IPS-NIHi7 (cell line): ENCODE measurements around the gene AGAP1.
"Not testable (repeated sequence)": the region's sequence is repeated elsewhere in the genome, so short reads cannot be mapped to it uniquely, and the experiment has no call there.

Experiments
- DNase-seq: peaks from one replicate; pipeline ENCODE4 v3.0.0; 2012; ENCODE audit warnings: mixed read lengths; ENCODE audit errors: extremely low spot score

Gene AGAP1

GRCh38 chr2:235734688-235735231, 240.9 kb downstream of the AGAP1 start:
- no peak for DNase-seq

- DNase-seq = no peak
These were observed 243.6 kb downstream of the AGAP1 start for GRCh38 chr2:235737396-235737795.

GRCh38 chr2:235737840-235738239, 244.0 kb downstream of the AGAP1 start:
- no peak for DNase-seq

GRCh38 chr2:235739704-235740415, 246.0 kb downstream of the AGAP1 start:
- no peak for DNase-seq

- DNase-seq = peak; percentile 65
These were observed 247.0 kb downstream of the AGAP1 start for GRCh38 chr2:235740821-235741220.

GRCh38 chr2:235744161-235744560, 250.3 kb downstream of the AGAP1 start:
- DNase-seq = no peak

GRCh38 chr2:235745597-235745996, 251.8 kb downstream of the AGAP1 start:
- no peak for DNase-seq

GRCh38 chr2:235746257-235746934, 252.6 kb downstream of the AGAP1 start:
- peak; percentile 83 for DNase-seq

GRCh38 chr2:235747001-235747785, 253.3 kb downstream of the AGAP1 start:
- no peak for DNase-seq

- no peak for DNase-seq
These were observed 253.9 kb downstream of the AGAP1 start for GRCh38 chr2:235747786-235748091.

GRCh38 chr2:235749121-235749770, 255.4 kb downstream of the AGAP1 start:
- no peak for DNase-seq

GRCh38 chr2:235749771-235750160, 255.9 kb downstream of the AGAP1 start:
- DNase-seq = no peak

GRCh38 chr2:235752846-235753245, 259.0 kb downstream of the AGAP1 start:
- DNase-seq = no peak

- no peak for DNase-seq
These were observed 260.7 kb downstream of the AGAP1 start for GRCh38 chr2:235754357-235755207.

- DNase-seq = no peak
These were observed 262.6 kb downstream of the AGAP1 start for GRCh38 chr2:235756491-235756890.

- no peak for DNase-seq
These were observed 263.4 kb downstream of the AGAP1 start for GRCh38 chr2:235757212-235757611.

- DNase-seq = no peak
These were observed 263.8 kb downstream of the AGAP1 start for GRCh38 chr2:235757640-235758039.

GRCh38 chr2:235762832-235763598, 269.2 kb downstream of the AGAP1 start:
- no peak for DNase-seq

GRCh38 chr2:235763816-235764215, 270.0 kb downstream of the AGAP1 start:
- DNase-seq = no peak

- DNase-seq = not testable (repeated sequence)
These were observed 270.6 kb downstream of the AGAP1 start for GRCh38 chr2:235764478-235764877.
